ENCODE measurements around the gene GMNC. TPM values are rescaled to one million over a fixed set of nuclear protein-coding genes. Genes with fewer than 3 reads are reported as not detected.

Gene GMNC
- total RNA-seq, 1 experiment from 2014 or later, result 0.27 TPM

DNA sequence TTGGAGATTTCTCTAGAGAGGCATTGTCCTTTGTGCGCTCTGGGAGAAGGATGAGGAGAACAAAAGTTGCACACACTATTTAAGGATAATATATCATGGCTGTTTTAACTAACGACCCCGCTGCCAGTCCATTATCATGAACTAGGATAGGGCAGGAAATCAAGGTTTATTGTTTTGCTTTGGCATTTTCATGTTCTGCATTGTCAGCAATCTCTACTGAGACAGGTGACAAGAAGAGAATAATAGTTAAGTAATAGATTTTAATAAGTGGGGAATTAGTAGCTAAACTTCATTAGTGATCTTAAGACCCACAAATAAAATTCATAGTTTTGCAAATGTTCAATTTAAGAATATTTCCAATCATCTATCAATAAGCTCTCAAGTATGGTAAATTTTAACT is 20.6 kb upstream of the GMNC start:
- Histone ChIP-seq H3K9me2 (ENCODE audit: insufficient read depth) (no peaks in the 10 kb centered on the region), H3K9ac (ENCODE audit: low read length) (no peak overlapping the region), H3K4me2 (ENCODE audit: low read length) (no peak overlapping the region), H3K4me1 (ENCODE audit: control insufficient read depth in 1 of 2, insufficient read depth in 2 of 2, low read length in 2 of 2) (no peaks in the 10 kb centered on the region), H3K27me3 (ENCODE audit: insufficient read depth, low read length) (no peaks in the 10 kb centered on the region), H3K27ac (ENCODE audit: low read depth, low read length) (no peak overlapping the region), H4K20me1 (ENCODE audit: insufficient read depth) (no peaks in the 10 kb centered on the region), H2AFZ (ENCODE audit: low read depth, low read length, poor library complexity, severe bottlenecking) (no peak overlapping the region), H3K79me2 (ENCODE audit: insufficient read depth, low read length) (no peaks in the 10 kb centered on the region), H3K4me3 (replicated peaks in 1 of 2; ENCODE audit: low read depth in 1 of 2, low read length in 2 of 2) (no peak overlapping the region), H3K36me3 (ENCODE audit: control insufficient read depth in 1 of 2, insufficient read depth in 2 of 2, low read length in 2 of 2) (no peaks in the 10 kb centered on the region), H3K9me3 (ENCODE audit: control insufficient read depth in 1 of 2, insufficient read depth in 1 of 2, low read depth in 1 of 2, low read length in 2 of 2) (no peaks in the 10 kb centered on the region)
- DNase-seq (ENCODE audit: low read depth, low spot score) (no peak), ATAC-seq (no peak)
- TF ChIP-seq, protein P1, sequence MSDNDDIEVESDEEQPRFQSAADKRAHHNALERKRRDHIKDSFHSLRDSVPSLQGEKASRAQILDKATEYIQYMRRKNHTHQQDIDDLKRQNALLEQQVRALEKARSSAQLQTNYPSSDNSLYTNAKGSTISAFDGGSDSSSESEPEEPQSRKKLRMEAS (IDR thresholded peaks at IDR 0.05), result no peak
- TF ChIP-seq SP1 (IDR thresholded peaks at IDR 0.05; ENCODE audit: low read depth) (no peak), SIN3A (IDR thresholded peaks at IDR 0.05; ENCODE audit: low read depth) (no peak), TCF7L2 (IDR thresholded peaks at IDR 0.05; ENCODE audit: borderline replicate concordance, extremely low read depth, insufficient read depth, insufficient read length) (no peak), ZFX (IDR thresholded peaks at IDR 0.05) (no peak), ZNF274 (IDR thresholded peaks at IDR 0.05; ENCODE audit: low read depth, low read length) (no peak), POLR2AphosphoS5 (IDR thresholded peaks at IDR 0.05; ENCODE audit: low read depth, low read length) (no peak)
- ChIA-PET POLR2A (interaction anchor here (1.2 kb wide), 1 partner anchor 21 kb away, joined by 3 read pairs; the partner anchor contains the start of gene GMNC), CTCF (interaction anchor here (1.6 to 2.5 kb wide), 5 partner anchors 11 to 182 kb away, joined by 6 to 17 read pairs (median 9); partner anchors contain the start of gene GMNC), RAD21 (ENCODE audit: low non-redundant PET in 1 of 2, low total read pairs in 2 of 2, uncharacterized antibody in 2 of 2, unreplicated experiment in 2 of 2) (no interaction called here)
- BruUV-seq (replicated peaks), result no TSS peak
- intact Hi-C loops (cut with micrococcal nuclease), result no loop called here

DNA sequence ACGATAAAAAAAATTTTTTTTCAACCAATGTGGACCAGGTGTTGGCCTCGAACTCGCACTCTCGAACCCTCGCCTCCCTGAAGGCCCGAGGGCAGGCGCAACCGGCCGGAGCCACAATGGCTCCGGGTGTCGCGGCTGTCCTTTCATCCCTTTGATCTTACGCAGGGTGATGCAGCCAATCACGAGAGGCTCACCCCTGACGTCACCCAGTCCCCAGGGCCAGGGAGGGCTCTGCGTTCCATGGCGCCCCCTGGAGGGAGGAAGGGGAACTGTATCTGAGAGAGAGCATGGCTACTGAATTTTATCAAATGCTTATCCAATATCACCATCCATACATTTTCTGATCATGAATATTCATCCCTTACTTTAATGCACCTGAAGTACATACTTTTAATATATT is 15.4 kb upstream of the GMNC start:
- ChIA-PET POLR2A (no interaction called here), CTCF (no interaction called here), RAD21 (ENCODE audit: low non-redundant PET in 1 of 2, low total read pairs in 2 of 2, uncharacterized antibody in 2 of 2, unreplicated experiment in 2 of 2) (no interaction called here)
- H3K36me3 ChIP-seq (ENCODE audit: control insufficient read depth in 1 of 2, insufficient read depth in 2 of 2, low read length in 2 of 2), result no peaks in the 10 kb centered on the region
- peak; percentile 47; the same call in 1 of the 2 replicates for ATAC-seq
- H2AFZ ChIP-seq (ENCODE audit: low read depth, low read length, poor library complexity, severe bottlenecking), result no peak overlapping the region
- no peak overlapping the region for H3K4me2 ChIP-seq (ENCODE audit: low read length)
- no peaks in the 10 kb centered on the region for H3K9me3 ChIP-seq (ENCODE audit: control insufficient read depth in 1 of 2, insufficient read depth in 1 of 2, low read depth in 1 of 2, low read length in 2 of 2)
- no peaks in the 10 kb centered on the region for H3K9me2 ChIP-seq (ENCODE audit: insufficient read depth)
- intact Hi-C loops (cut with micrococcal nuclease), result no loop called here
- H3K79me2 ChIP-seq (ENCODE audit: insufficient read depth, low read length), result no peaks in the 10 kb centered on the region
- no peak overlapping the region for H3K27ac ChIP-seq (ENCODE audit: low read depth, low read length)
- H3K4me1 ChIP-seq (ENCODE audit: control insufficient read depth in 1 of 2, insufficient read depth in 2 of 2, low read length in 2 of 2), result no peaks in the 10 kb centered on the region
- no TSS peak for BruUV-seq (replicated peaks)
- no peak overlapping the region for H3K4me3 ChIP-seq (replicated peaks in 1 of 2; ENCODE audit: low read depth in 1 of 2, low read length in 2 of 2)
- H4K20me1 ChIP-seq (ENCODE audit: insufficient read depth), result no peaks in the 10 kb centered on the region
- DNase-seq (ENCODE audit: low read depth, low spot score), result no peak
- H3K9ac ChIP-seq (ENCODE audit: low read length), result no peak overlapping the region
- no peaks in the 10 kb centered on the region for H3K27me3 ChIP-seq (ENCODE audit: insufficient read depth, low read length)
- TF ChIP-seq CEBPB (IDR thresholded peaks at IDR 0.05; ENCODE audit: low read depth) (no peak), JUND (IDR thresholded peaks at IDR 0.05) (no peak), EGR1 (IDR thresholded peaks at IDR 0.05; ENCODE audit: low read depth) (no peak), EZH2phosphoT487 (IDR thresholded peaks at IDR 0.05; ENCODE audit: borderline replicate concordance) (no peak), RAD21 (IDR thresholded peaks at IDR 0.05; ENCODE audit: low read depth) (no peak), SIN3A (IDR thresholded peaks at IDR 0.05; ENCODE audit: low read depth) (no peak), EZH2 (IDR thresholded peaks at IDR 0.05) (no peak), ZFX (IDR thresholded peaks at IDR 0.05) (no peak), POLR2A (IDR thresholded peaks at IDR 0.05; ENCODE audit: borderline replicate concordance, extremely low read depth, insufficient read depth, insufficient read length) (no peak), SP1 (IDR thresholded peaks at IDR 0.05; ENCODE audit: low read depth) (no peak), TCF7L2 (IDR thresholded peaks at IDR 0.05; ENCODE audit: borderline replicate concordance, extremely low read depth, insufficient read depth, insufficient read length) (peak; percentile 13)
- TF ChIP-seq, protein P2, sequence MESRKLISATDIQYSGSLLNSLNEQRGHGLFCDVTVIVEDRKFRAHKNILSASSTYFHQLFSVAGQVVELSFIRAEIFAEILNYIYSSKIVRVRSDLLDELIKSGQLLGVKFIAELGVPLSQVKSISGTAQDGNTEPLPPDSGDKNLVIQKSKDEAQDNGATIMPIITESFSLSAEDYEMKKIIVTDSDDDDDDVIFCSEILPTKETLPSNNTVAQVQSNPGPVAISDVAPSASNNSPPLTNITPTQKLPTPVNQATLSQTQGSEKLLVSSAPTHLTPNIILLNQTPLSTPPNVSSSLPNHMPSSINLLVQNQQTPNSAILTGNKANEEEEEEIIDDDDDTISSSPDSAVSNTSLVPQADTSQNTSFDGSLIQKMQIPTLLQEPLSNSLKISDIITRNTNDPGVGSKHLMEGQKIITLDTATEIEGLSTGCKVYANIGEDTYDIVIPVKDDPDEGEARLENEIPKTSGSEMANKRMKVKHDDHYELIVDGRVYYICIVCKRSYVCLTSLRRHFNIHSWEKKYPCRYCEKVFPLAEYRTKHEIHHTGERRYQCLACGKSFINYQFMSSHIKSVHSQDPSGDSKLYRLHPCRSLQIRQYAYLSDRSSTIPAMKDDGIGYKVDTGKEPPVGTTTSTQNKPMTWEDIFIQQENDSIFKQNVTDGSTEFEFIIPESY (IDR thresholded peaks at IDR 0.05; ENCODE audit: extremely low read depth, insufficient replicate concordance, low read length), result no peak
- TF ChIP-seq, protein P3, sequence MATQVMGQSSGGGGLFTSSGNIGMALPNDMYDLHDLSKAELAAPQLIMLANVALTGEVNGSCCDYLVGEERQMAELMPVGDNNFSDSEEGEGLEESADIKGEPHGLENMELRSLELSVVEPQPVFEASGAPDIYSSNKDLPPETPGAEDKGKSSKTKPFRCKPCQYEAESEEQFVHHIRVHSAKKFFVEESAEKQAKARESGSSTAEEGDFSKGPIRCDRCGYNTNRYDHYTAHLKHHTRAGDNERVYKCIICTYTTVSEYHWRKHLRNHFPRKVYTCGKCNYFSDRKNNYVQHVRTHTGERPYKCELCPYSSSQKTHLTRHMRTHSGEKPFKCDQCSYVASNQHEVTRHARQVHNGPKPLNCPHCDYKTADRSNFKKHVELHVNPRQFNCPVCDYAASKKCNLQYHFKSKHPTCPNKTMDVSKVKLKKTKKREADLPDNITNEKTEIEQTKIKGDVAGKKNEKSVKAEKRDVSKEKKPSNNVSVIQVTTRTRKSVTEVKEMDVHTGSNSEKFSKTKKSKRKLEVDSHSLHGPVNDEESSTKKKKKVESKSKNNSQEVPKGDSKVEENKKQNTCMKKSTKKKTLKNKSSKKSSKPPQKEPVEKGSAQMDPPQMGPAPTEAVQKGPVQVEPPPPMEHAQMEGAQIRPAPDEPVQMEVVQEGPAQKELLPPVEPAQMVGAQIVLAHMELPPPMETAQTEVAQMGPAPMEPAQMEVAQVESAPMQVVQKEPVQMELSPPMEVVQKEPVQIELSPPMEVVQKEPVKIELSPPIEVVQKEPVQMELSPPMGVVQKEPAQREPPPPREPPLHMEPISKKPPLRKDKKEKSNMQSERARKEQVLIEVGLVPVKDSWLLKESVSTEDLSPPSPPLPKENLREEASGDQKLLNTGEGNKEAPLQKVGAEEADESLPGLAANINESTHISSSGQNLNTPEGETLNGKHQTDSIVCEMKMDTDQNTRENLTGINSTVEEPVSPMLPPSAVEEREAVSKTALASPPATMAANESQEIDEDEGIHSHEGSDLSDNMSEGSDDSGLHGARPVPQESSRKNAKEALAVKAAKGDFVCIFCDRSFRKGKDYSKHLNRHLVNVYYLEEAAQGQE (IDR thresholded peaks at IDR 0.05; ENCODE audit: low read depth), result no peak

Data from HCT116 (cell line).